ENCODE measurements around the gene TARBP1. TPM values are rescaled to one million over a fixed set of nuclear protein-coding genes. Genes with fewer than 3 reads are reported as not detected.

TARBP1 gene
- total and polyA plus RNA-seq, 3 experiments from 2014 or later = 15.0 to 36.4 (median 34.8) TPM

DNA sequence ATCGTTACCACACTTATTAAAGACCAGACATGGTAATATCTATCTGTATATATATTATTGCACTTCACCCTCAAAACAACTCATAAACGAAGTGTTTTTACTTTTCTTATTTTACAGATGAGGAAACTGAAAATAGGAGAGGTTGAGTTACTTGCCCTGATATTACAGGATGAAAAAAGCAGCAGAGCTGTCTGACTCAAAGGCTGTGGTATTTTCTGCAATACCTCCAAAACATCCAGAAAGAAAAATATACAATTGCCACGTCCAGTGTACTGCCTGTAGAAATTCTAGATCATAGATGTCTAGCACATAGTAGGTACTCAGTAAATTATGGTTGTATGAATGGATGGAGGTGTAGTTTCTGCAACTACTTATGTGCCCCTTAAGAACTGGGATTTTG is 5.2 kb upstream of the TARBP1 start:
- ChIA-PET POLR2A (interaction anchor here (0.7 kb wide), 1 partner anchor 1310 kb away, joined by 3 read pairs; no protein-coding TSS in a partner anchor), CTCF (no interaction called here)
- no peak for DNase-seq
- Histone ChIP-seq H3K36me3 (ENCODE audit: insufficient read depth, low read length) (no peaks in the 10 kb centered on the region), H3K4me3 (ENCODE audit: low read length) (no peak overlapping the region), H3K4me1 (ENCODE audit: insufficient read depth, low read length) (peaks cover 11% of the 10 kb centered on the region), H3K9me3 (ENCODE audit: low read length) (no peaks in the 10 kb centered on the region), H3K27ac (ENCODE audit: low read depth, low read length) (no peak overlapping the region), H3K27me3 (ENCODE audit: insufficient read depth, low read length, poor library complexity, severe bottlenecking) (no peaks in the 10 kb centered on the region)
- no peak overlapping the region for H3K4me3 Mint-ChIP-seq
- no peaks in the 10 kb centered on the region for H3K9me3 Mint-ChIP-seq
- no peak overlapping the region for H3K27ac Mint-ChIP-seq
- H3K36me3 Mint-ChIP-seq = no peaks in the 10 kb centered on the region
- peaks cover 3 to 9% (median 5%) of the 10 kb centered on the region in 3 donors for H3K4me1 Mint-ChIP-seq
- peaks cover 2 to 32% of the 10 kb centered on the region in 2 donors for H3K27me3 Mint-ChIP-seq

DNA sequence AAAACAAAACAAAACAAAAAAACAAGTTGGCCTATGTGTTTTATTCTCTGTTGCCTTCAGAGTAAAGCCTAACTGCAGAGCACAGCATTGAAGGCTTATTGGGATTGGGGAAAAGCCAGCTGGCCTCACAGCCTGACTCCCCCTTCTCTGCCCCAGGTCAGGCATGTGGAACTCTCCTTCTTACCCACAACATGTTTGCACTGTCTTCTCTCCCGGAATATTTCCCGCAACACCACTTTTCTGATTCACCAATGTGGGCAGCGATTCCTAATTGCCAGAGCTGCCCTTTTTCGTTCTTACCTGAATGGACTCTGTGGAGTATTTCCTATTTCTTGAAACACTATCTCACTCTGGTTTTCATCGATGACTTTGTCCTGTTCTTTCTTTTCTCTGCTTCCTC is 2.8 kb upstream of the TARBP1 start:
- Histone ChIP-seq H3K4me3 (ENCODE audit: low read length) (no peak overlapping the region), H3K27ac (ENCODE audit: low read depth, low read length) (no peak overlapping the region), H3K27me3 (ENCODE audit: insufficient read depth, low read length, poor library complexity, severe bottlenecking) (no peaks in the 10 kb centered on the region), H3K4me1 (ENCODE audit: insufficient read depth, low read length) (peaks cover 15% of the 10 kb centered on the region), H3K9me3 (ENCODE audit: low read length) (no peaks in the 10 kb centered on the region), H3K36me3 (ENCODE audit: insufficient read depth, low read length) (no peaks in the 10 kb centered on the region)
- DNase-seq = no peak
- Mint-ChIP-seq H3K4me3 (peak overlapping the region in 1 of 7 donors; percentile 62), H3K9me3 (no peaks in the 10 kb centered on the region), H3K36me3 (no peaks in the 10 kb centered on the region), H3K27me3 (peaks cover 4 to 32% of the 10 kb centered on the region in 2 donors), H3K4me1 (peaks cover 13 to 16% (median 14%) of the 10 kb centered on the region in 3 donors), H3K27ac (no peak overlapping the region)
- POLR2A ChIA-PET = no interaction called here
- CTCF ChIA-PET = no interaction called here

DNA sequence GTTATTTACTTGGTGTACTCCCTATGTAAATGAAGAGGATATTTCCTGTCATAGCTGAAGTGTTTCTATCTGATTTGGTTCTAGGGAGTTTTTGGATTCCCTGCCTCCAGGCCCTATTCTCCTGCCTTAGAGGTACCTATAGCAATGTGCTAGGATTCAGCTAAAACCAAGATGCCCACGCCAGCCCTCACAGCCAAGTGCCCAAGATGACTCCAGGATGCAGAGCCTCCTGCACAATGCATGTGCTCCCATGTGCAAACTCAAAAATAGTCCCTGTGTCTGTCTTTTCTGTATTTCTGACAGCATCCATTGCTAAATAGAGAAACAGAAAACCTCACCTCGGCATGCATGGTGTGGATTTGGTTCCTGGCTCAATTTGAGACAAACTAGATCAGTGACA is 887 bp upstream of the TARBP1 start:
- no peaks in the 10 kb centered on the region for H3K9me3 ChIP-seq (ENCODE audit: low read length)
- H3K4me1 Mint-ChIP-seq = peaks cover 20 to 34% (median 28%) of the 10 kb centered on the region in 3 donors
- H3K27me3 Mint-ChIP-seq = peaks cover 2 to 21% of the 10 kb centered on the region in 2 donors
- H3K4me3 ChIP-seq (ENCODE audit: low read length) = no peak overlapping the region
- H3K4me1 ChIP-seq (ENCODE audit: insufficient read depth, low read length) = peaks cover 30% of the 10 kb centered on the region
- ChIA-PET CTCF (no interaction called here), POLR2A (no interaction called here)
- H3K27me3 ChIP-seq (ENCODE audit: insufficient read depth, low read length, poor library complexity, severe bottlenecking) = no peaks in the 10 kb centered on the region
- no peaks in the 10 kb centered on the region for H3K36me3 ChIP-seq (ENCODE audit: insufficient read depth, low read length)
- peak overlapping the region in 4 of 8 donors; percentile 35 to 83 (median 62) for H3K27ac Mint-ChIP-seq
- no peak for DNase-seq
- no peak overlapping the region for H3K27ac ChIP-seq (ENCODE audit: low read depth, low read length)
- peak overlapping the region in 6 of 7 donors; percentile 38 to 81 (median 78) for H3K4me3 Mint-ChIP-seq
- no peaks in the 10 kb centered on the region for H3K9me3 Mint-ChIP-seq
- H3K36me3 Mint-ChIP-seq = no peaks in the 10 kb centered on the region

DNA sequence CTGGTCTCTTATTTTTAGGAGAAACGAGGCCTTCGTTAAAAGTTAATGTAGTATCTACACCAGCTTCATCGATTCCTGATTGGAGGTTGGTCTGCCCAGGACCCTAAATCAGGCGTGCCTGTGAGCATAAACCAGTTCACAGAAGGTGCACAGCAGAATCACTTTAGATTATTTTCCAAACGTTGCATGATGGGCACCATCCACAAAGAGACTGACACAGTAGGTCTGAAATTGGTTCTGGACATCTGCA is 256 bp upstream of the TARBP1 start:
- Mint-ChIP-seq H3K4me1 (peaks cover 26 to 40% (median 35%) of the 10 kb centered on the region in 3 donors), H3K4me3 (peak overlapping the region; percentile 38 to 91 (median 79)), H3K9me3 (no peaks in the 10 kb centered on the region), H3K27ac (peak overlapping the region in 7 of 8 donors; percentile 35 to 84 (median 65)), H3K36me3 (no peaks in the 10 kb centered on the region), H3K27me3 (peaks cover 2 to 18% of the 10 kb centered on the region in 2 donors)
- Histone ChIP-seq H3K4me3 (ENCODE audit: low read length) (peak overlapping the region; percentile 60), H3K36me3 (ENCODE audit: insufficient read depth, low read length) (no peaks in the 10 kb centered on the region), H3K9me3 (ENCODE audit: low read length) (no peaks in the 10 kb centered on the region), H3K4me1 (ENCODE audit: insufficient read depth, low read length) (peaks cover 30% of the 10 kb centered on the region), H3K27me3 (ENCODE audit: insufficient read depth, low read length, poor library complexity, severe bottlenecking) (no peaks in the 10 kb centered on the region), H3K27ac (ENCODE audit: low read depth, low read length) (peak overlapping the region; percentile 58)
- CTCF ChIA-PET = interaction anchor here (1.0 to 1.3 kb wide), 2 partner anchors 10 to 16 kb away, joined by 3 read pairs; no protein-coding TSS in a partner anchor
- POLR2A ChIA-PET = no interaction called here
- DNase-seq = no peak

DNA sequence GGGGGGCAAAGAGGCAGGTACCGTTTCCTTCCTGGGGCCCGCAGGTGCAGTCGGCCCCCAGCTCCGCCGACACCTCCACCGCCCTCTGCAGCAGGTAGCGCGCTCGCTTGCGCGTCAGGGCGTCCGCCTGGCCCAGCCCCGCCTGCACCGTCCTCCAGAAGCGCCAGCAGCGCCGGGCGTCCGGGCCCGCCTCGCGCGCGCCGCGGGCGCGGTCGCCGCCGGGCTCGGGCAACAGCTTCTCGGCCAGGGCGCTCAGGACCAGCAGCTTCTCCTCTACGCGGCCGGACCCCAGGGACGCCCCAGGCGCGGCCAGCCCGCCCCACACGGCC is 863 bp downstream of the TARBP1 start:
- Mint-ChIP-seq H3K36me3 (no peaks in the 10 kb centered on the region), H3K9me3 (no peaks in the 10 kb centered on the region), H3K27me3 (peaks cover 2 to 9% of the 10 kb centered on the region in 2 donors), H3K4me1 (peaks cover 32 to 50% (median 46%) of the 10 kb centered on the region in 3 donors), H3K4me3 (peak overlapping the region; percentile 87 to 99 (median 92)), H3K27ac (peak overlapping the region in 7 of 8 donors; percentile 91 to 96 (median 94))
- POLR2A ChIA-PET = interaction anchor here (0.6 to 1.5 kb wide), 6 partner anchors 11 to 626 kb away, joined by 3 to 9 read pairs (median 4); partner anchors contain the start of genes COA6 and IRF2BP2
- H3K36me3 ChIP-seq (ENCODE audit: insufficient read depth, low read length) = no peaks in the 10 kb centered on the region
- peak overlapping the region; percentile 68 for H3K27ac ChIP-seq (ENCODE audit: low read depth, low read length)
- DNase-seq = peak; percentile 47 to 86 (median 76)
- CTCF ChIA-PET = interaction anchor here (0.9 to 1.5 kb wide), 5 partner anchors 8 to 104 kb away, joined by 3 to 5 read pairs (median 3); partner anchors contain the start of gene COA6
- peaks cover 35% of the 10 kb centered on the region for H3K4me1 ChIP-seq (ENCODE audit: insufficient read depth, low read length)
- no peaks in the 10 kb centered on the region for H3K27me3 ChIP-seq (ENCODE audit: insufficient read depth, low read length, poor library complexity, severe bottlenecking)
- H3K9me3 ChIP-seq (ENCODE audit: low read length) = no peaks in the 10 kb centered on the region
- H3K4me3 ChIP-seq (ENCODE audit: low read length) = peak overlapping the region; percentile 78

DNA sequence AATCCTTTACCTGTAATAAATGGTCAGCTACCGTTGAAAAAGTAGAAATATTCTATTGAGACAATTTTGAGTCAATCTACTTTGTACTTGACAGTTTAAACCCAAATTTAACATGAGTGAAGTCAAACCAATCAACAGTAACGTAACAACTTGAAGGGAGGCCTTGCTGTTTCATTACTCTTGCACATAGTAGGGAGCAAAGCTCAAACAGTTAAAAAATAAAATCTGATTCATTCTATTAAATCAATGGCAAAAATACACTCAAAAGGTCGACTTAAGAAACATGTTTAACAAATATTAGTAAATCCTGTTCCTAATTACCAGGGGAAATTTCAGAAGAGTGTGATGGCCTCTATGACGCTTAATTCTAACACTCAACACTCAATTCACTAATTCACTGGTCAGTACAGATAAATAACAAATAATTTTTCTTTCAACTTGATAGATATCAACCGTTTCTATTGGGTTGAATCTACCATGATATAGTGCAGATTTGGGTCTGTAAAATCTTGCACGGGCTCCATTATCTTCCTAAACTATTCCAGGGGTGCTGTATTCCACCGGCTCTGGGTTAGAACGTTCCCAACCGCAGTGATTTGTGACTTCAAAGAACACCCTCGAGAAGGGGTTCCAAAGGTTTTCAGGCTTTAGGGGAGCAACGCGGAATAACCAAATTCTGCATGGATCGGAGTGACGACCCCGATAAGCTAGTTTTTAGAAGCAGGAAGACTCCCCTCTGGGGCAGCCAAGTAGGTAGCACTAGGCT is 1.4 kb downstream of the TARBP1 start:
- POLR2A ChIA-PET = interaction anchor here (0.6 to 1.5 kb wide), 6 partner anchors 10 to 627 kb away, joined by 3 to 9 read pairs (median 4); partner anchors contain the start of genes COA6 and IRF2BP2

DNA sequence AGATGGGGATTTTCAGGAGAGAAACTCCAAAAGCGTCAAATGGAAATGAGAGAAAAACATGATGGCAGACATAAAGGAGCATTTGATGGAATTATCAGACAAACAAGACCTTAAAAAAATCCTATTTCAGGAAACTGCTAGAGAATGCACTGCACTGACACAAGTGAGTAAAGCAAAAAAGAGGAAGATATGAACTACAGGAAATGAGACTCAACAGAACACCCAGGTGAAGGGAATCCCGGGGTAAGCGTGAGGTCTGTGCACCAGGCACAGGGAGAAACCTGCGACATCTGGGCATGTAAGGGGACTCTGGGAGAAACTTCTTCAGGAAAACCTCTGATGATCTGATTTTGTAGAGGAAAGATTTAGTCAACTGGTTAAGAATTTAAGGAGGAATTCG is 2.8 kb downstream of the TARBP1 start:
- no peaks in the 10 kb centered on the region for H3K9me3 Mint-ChIP-seq
- H3K27ac Mint-ChIP-seq = peak overlapping the region in 2 of 8 donors; percentile 2 to 57
- H3K36me3 Mint-ChIP-seq = peaks cover 0 to 5% (median 3%) of the 10 kb centered on the region in 3 donors
- H3K9me3 ChIP-seq (ENCODE audit: low read length) = no peaks in the 10 kb centered on the region
- no peaks in the 10 kb centered on the region for H3K27me3 ChIP-seq (ENCODE audit: insufficient read depth, low read length, poor library complexity, severe bottlenecking)
- peaks cover 40% of the 10 kb centered on the region for H3K4me1 ChIP-seq (ENCODE audit: insufficient read depth, low read length)
- ChIA-PET POLR2A (no interaction called here), CTCF (no interaction called here)
- no peak for DNase-seq
- H3K4me1 Mint-ChIP-seq = peaks cover 36 to 59% (median 51%) of the 10 kb centered on the region in 3 donors
- no peak overlapping the region for H3K27ac ChIP-seq (ENCODE audit: low read depth, low read length)
- H3K4me3 Mint-ChIP-seq = peak overlapping the region in 6 of 7 donors; percentile 9 to 77 (median 64)
- no peak overlapping the region for H3K4me3 ChIP-seq (ENCODE audit: low read length)
- no peaks in the 10 kb centered on the region for H3K36me3 ChIP-seq (ENCODE audit: insufficient read depth, low read length)
- H3K27me3 Mint-ChIP-seq = peaks cover 0 to 2% of the 10 kb centered on the region in 2 donors

More for the DNA sequence above, 1.4 kb downstream of the TARBP1 start:
- no peak for DNase-seq
- CTCF ChIA-PET = interaction anchor here (0.9 to 1.5 kb wide), 4 partner anchors 8 to 103 kb away, joined by 3 to 5 read pairs (median 4); partner anchors contain the start of gene COA6
- H3K27ac Mint-ChIP-seq = peak overlapping the region; percentile 72 to 96 (median 94)
- peak overlapping the region; percentile 87 to 99 (median 92) for H3K4me3 Mint-ChIP-seq
- peak overlapping the region; percentile 78 for H3K4me3 ChIP-seq (ENCODE audit: low read length)
- H3K4me1 Mint-ChIP-seq = peaks cover 36 to 55% (median 51%) of the 10 kb centered on the region in 3 donors
- H3K36me3 Mint-ChIP-seq = no peaks in the 10 kb centered on the region
- H3K9me3 Mint-ChIP-seq = no peaks in the 10 kb centered on the region
- H3K9me3 ChIP-seq (ENCODE audit: low read length) = no peaks in the 10 kb centered on the region
- H3K36me3 ChIP-seq (ENCODE audit: insufficient read depth, low read length) = no peaks in the 10 kb centered on the region
- no peaks in the 10 kb centered on the region for H3K27me3 ChIP-seq (ENCODE audit: insufficient read depth, low read length, poor library complexity, severe bottlenecking)
- H3K4me1 ChIP-seq (ENCODE audit: insufficient read depth, low read length) = peaks cover 40% of the 10 kb centered on the region
- H3K27ac ChIP-seq (ENCODE audit: low read depth, low read length) = peak overlapping the region; percentile 68
- H3K27me3 Mint-ChIP-seq = peaks cover 2 to 4% of the 10 kb centered on the region in 2 donors

DNA sequence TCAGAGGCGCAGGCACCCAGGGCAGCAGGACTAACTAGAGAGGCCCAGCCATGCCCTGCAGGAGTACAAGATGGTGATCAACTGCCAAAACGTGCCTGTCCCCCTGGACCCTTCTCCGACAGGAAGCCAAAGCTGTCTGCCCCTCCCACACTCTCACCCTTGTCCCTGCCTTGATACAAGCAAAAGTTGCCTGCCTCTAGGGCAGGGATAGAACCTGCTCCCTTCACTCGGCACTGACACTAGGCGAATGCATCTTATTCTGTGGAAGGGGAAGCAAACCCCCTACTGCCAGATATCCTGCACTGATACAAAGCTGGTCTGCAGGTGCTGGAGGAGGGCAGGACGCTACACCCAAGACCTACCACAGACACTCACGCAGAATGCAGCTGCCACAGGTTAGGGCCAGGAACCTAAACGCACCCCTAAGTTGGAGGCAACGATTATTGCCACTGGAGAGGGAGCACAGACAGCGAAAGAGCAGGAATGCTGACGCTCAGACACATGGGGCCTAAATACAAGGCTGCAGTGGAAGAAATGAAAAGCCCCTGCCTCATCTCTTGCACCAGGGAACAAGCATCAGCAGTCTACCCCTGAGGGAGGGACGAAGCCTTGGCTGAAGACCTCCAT is 3.7 kb downstream of the TARBP1 start:
- Histone ChIP-seq H3K27ac (ENCODE audit: low read depth, low read length) (no peak overlapping the region), H3K4me1 (ENCODE audit: insufficient read depth, low read length) (peaks cover 40% of the 10 kb centered on the region), H3K36me3 (ENCODE audit: insufficient read depth, low read length) (no peaks in the 10 kb centered on the region), H3K4me3 (ENCODE audit: low read length) (no peak overlapping the region), H3K27me3 (ENCODE audit: insufficient read depth, low read length, poor library complexity, severe bottlenecking) (no peaks in the 10 kb centered on the region), H3K9me3 (ENCODE audit: low read length) (no peaks in the 10 kb centered on the region)
- CTCF ChIA-PET = no interaction called here
- DNase-seq = no peak
- Mint-ChIP-seq H3K27ac (peak overlapping the region in 2 of 8 donors; percentile 41 to 57), H3K4me1 (peaks cover 36 to 59% (median 51%) of the 10 kb centered on the region in 3 donors), H3K4me3 (peak overlapping the region in 2 of 7 donors; percentile 19 to 77), H3K9me3 (no peaks in the 10 kb centered on the region), H3K36me3 (peaks cover 0 to 8% (median 5%) of the 10 kb centered on the region in 3 donors), H3K27me3 (peaks cover 0 to 2% of the 10 kb centered on the region in 2 donors)
- POLR2A ChIA-PET = interaction anchor here (0.6 kb wide), 1 partner anchor 100 kb away, joined by 5 read pairs; no protein-coding TSS in a partner anchor
